Erythroblast (primary cell): ENCODE data around the gene PDS5B.

Experiments
- GATA1 ChIP-seq: IDR thresholded peaks from 2 replicates; pipeline ENCODE4 v1.6.1; 2011; ENCODE audit warnings: low read depth, mild to moderate bottlenecking, control low read depth, low read length, moderate library complexity
- POLR2A ChIP-seq: IDR thresholded peaks from 2 replicates; pipeline ENCODE4 v1.6.1; 2011; ENCODE audit warnings: mild to moderate bottlenecking, low read length

DNA sequence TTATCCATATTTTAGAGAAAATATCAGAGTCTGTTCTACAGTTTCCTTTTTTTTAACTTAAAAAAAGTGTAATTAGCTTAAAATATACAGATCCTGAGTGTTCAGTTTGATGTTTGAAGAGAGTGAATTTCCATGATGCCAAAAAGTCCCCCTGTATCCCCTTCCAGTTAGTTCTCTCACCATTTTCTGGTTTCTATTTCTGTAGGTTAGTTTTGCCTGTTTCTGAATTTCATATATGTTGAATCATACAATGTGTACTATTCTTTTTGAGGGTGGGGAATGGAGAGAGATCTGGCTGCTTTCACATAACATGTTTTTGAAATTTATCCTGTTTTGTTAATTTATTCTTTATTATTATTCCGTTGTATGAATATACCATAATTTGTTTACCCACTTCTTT is 95.9 kb downstream of the PDS5B start:
- TF ChIP-seq POLR2A, result no peak
- TF ChIP-seq GATA1, result no peak
